Measurements from ENCODE around the gene IFT52. TPM values are rescaled to one million over a fixed set of nuclear protein-coding genes. Genes with fewer than 3 reads are reported as not detected.
"Not testable (repeated sequence)": the region's sequence is repeated elsewhere in the genome, so short reads cannot be mapped to it uniquely, and the experiment has no call there.

The IFT52 gene
- total and polyA plus RNA-seq, 7 donors = 15.7 to 46.3 (median 30.7) TPM

- no peaks in the 10 kb centered on the region for H3K9me3 ChIP-seq
- no peak overlapping the region for H3K27ac ChIP-seq
- H3K4me1 ChIP-seq = no peaks in the 10 kb centered on the region
- intact Hi-C loops (cut with DNase I) = no loop called here
- WGBS, 2 donors = 74 to 88% methylated on average over 1 of the region's 1 CpG
- H3K36me3 ChIP-seq = peaks cover 5 to 61% (median 31%) of the 10 kb centered on the region in 4 donors
- H3K4me3 ChIP-seq = no peak overlapping the region
- H3K27me3 ChIP-seq = no peaks in the 10 kb centered on the region
- DNase-seq = no peak
- TF ChIP-seq CTCF (IDR thresholded peaks at IDR 0.05) (no peak), EP300 (IDR thresholded peaks at IDR 0.05) (no peak), POLR2A (IDR thresholded peaks at IDR 0.05) (no peak), POLR2AphosphoS5 (IDR thresholded peaks at IDR 0.05) (no peak)
Measured at GRCh38 chr20:43603124-43603523, 12.4 kb downstream of the IFT52 start.

- Histone ChIP-seq H3K4me1 (no peaks in the 10 kb centered on the region), H3K4me3 (no peak overlapping the region), H3K9me3 (no peaks in the 10 kb centered on the region), H3K36me3 (peaks cover 5 to 46% (median 22%) of the 10 kb centered on the region in 4 donors), H3K27ac (no peak overlapping the region), H3K27me3 (no peaks in the 10 kb centered on the region)
- TF ChIP-seq POLR2AphosphoS5 (IDR thresholded peaks at IDR 0.05) (no peak), POLR2A (IDR thresholded peaks at IDR 0.05) (no peak), EP300 (IDR thresholded peaks at IDR 0.05) (no peak), CTCF (IDR thresholded peaks at IDR 0.05) (no peak)
- no peak for DNase-seq
- intact Hi-C loops (cut with DNase I) = no loop called here
- WGBS, 2 donors = 53 to 84% methylated on average over 9 of the region's 9 CpGs
Measured at GRCh38 chr20:43605715-43606114, 15.0 kb downstream of the IFT52 start.

GRCh38 chr20:43607278-43607677 is 16.5 kb downstream of the IFT52 start:
- 96 to 99% methylated on average over 30 of the region's 30 CpGs for WGBS, 2 donors
- not testable (repeated sequence) for DNase-seq, H3K9me3 ChIP-seq

GRCh38 chr20:43631598-43631997 is 40.9 kb downstream of the IFT52 start:
- WGBS, 2 donors = 97 to 98% methylated on average over 8 of the region's 8 CpGs
- H3K36me3 ChIP-seq = peaks cover 11 to 88% (median 28%) of the 10 kb centered on the region in 4 donors
- no peak for TF ChIP-seq CTCF (IDR thresholded peaks at IDR 0.05)
- TF ChIP-seq EP300 (IDR thresholded peaks at IDR 0.05) = no peak
- TF ChIP-seq POLR2AphosphoS5 (IDR thresholded peaks at IDR 0.05) = no peak
- no peak for TF ChIP-seq POLR2A (IDR thresholded peaks at IDR 0.05)

More at GRCh38 chr20:43607278-43607677, 16.5 kb downstream of the IFT52 start:
- H3K36me3 ChIP-seq = peaks cover 5 to 55% (median 22%) of the 10 kb centered on the region in 4 donors
- H3K4me3 ChIP-seq; H3K27me3 ChIP-seq; H3K4me1 ChIP-seq; H3K27ac ChIP-seq; intact Hi-C loops (cut with DNase I): not testable (repeated sequence)

GRCh38 chr20:43636429-43636828 is 45.7 kb downstream of the IFT52 start:
- Histone ChIP-seq H3K9me3 (no peaks in the 10 kb centered on the region), H3K4me1 (no peaks in the 10 kb centered on the region), H3K27me3 (no peaks in the 10 kb centered on the region), H3K36me3 (peaks cover 22 to 88% (median 36%) of the 10 kb centered on the region in 4 donors), H3K27ac (no peak overlapping the region), H3K4me3 (no peak overlapping the region)
- 93 to 96% methylated on average over 2 of the region's 2 CpGs for WGBS, 2 donors
- intact Hi-C loops (cut with DNase I) = no loop called here
- TF ChIP-seq CTCF (IDR thresholded peaks at IDR 0.05) (no peak), POLR2A (IDR thresholded peaks at IDR 0.05) (no peak), EP300 (IDR thresholded peaks at IDR 0.05) (no peak), POLR2AphosphoS5 (IDR thresholded peaks at IDR 0.05) (no peak)
- DNase-seq = no peak

More at GRCh38 chr20:43631598-43631997, 40.9 kb downstream of the IFT52 start:
- DNase-seq = no peak
- Histone ChIP-seq H3K4me3 (no peak overlapping the region), H3K9me3 (no peaks in the 10 kb centered on the region), H3K27ac (no peak overlapping the region), H3K27me3 (no peaks in the 10 kb centered on the region), H3K4me1 (no peaks in the 10 kb centered on the region)
- intact Hi-C loops (cut with DNase I) = no loop called here
